AG08395 (cell line): ENCODE data around the gene FNTB.
A peak's percentile ranks its signal among the peaks of the same experiment; 100 is the strongest.
"Not testable (repeated sequence)": the region's sequence is repeated elsewhere in the genome, so short reads cannot be mapped to it uniquely, and the experiment has no call there.

Experiments
- DNase-seq: peaks from one replicate; pipeline ENCODE4 v3.0.0; 2012; ENCODE audit warnings: mixed read lengths, low spot score

Gene FNTB

DNA sequence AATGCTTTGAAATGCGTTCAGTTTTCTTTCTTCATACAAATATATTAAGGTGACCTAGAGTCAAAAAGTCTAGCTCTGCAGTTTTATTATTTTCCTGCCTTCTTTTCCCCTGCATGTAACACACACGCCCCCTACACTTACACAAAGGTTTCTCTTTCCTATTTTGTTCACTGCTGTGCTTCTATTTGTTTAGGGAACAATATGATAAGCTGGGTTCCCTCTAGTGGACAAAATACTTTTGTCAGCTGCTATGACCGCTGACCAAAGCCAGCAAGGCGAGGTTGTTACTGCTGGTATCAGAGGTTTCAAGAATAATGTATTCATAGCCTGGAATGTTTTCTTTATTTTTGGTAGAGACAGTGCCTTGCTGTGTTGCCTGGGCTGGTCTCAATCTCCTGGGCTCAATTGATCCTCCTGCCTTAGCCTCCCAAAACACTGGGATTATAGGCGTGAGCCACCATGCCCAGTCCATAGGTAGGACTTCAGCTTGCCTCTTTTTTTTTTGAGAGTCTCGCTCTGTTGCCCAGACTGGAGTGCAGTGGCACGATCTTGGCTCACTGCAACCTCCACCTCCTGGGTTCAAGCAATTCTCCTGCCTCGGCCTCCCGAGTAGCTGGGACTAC, 33.4 kb downstream of the FNTB start:
- peak; percentile 73 for DNase-seq

DNA sequence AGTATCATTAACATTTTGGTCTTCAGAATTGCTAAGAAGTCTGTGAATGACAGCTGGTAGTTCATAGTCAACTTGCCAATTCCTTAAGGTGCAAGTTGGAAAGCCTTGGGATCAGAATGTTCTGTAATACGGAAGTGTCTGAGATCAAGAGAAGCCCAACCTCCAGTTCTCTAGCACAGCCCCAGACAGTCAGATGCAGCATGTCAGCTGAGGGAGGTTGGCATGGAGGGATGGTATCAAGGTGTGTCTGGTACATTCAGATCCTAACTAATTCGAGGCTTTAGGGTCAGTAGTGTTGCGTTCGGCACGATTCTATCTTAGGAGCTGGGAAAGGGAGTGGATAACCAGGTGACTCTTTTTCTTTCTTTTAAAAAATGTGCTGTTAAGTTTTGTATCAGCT, 38.3 kb downstream of the FNTB start:
- DNase-seq: no peak

DNA sequence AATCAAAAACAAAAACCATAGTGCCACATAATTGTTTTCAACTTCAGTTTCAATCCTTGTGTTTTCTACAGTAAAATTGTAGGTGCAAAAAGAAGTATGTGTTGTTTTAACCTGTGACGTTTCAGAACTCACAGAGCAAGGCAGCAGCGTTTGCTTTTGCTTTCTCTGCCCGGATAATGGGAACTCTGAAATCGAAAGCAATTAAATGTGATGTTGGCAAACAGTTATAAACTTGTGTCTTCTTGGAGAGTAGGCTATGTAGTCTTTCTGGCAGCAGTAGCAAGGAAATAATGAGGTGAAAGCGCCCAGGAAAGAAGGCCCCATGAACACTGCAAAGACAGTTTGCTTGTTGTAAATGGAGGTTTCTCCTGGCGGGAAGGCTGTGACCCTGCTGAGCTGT, 39.1 kb downstream of the FNTB start:
- no peak for DNase-seq

DNA sequence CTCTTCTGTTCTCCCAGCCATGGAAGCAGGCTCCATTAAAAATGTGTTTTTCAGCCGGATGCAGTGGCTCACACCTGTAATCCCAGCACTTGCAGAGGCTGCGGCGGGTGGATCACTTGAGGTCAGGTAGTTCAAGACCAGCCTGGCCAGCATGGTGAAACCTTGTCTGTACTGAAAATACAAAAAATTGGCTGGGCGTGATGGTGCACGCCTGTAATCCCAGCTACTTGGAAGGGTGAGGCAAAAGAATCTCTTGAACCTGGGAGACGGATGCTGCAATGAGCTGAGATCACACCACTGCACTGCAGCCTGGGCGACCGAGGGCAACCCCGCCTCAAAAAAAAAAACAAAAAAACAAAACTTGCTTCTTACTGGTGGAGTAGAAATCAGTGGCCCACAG, 39.8 kb downstream of the FNTB start:
- DNase-seq: no peak

DNA sequence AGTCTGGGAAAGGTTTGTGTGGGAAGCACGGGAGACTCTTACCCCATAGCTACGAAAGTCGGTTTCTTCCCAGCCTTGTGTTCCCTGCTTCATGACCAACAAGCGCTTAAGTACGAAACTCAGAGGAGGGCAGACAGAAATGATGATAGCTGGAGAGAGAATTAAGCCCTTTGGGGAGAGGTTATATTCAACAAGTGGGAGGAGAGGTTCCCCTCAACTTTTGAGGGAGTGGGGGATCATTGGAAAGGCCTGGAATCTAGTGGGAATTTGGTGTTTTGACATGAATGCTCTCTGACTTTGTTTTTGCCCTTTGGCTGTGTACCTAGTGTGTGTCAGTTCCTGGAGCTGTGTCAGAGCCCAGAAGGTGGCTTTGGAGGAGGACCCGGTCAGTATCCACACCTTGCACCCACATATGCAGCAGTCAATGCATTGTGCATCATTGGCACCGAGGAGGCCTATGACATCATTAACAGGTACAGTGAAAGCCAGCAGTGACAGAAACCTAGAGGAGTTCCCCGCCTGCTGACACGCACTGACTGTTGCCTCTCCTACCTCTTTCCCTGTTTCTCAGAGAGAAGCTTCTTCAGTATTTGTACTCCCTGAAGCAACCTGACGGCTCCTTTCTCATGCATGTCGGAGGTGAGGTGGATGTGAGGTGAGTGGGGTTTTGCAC, 40.6 kb downstream of the FNTB start:
- DNase-seq: no peak

DNA sequence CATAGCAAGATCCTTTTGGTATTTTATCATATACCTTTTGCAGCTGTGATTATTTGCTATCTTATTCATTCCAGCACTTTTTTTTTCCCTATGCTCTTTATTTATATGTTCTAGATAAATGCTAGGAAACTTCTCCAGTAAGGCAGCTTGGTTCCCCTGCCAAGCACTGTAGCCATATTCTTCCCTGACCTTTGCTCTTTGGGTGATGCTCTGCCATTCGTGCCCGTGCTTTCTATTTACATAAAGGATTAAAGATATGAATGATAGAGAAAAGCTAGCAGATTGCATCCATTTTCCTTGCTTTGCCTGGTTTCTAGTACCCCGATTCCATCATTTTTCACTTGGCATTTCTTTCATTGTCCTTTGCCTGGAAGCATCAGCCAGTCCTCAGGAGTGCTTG, 42.2 kb downstream of the FNTB start:
- no peak for DNase-seq

DNA sequence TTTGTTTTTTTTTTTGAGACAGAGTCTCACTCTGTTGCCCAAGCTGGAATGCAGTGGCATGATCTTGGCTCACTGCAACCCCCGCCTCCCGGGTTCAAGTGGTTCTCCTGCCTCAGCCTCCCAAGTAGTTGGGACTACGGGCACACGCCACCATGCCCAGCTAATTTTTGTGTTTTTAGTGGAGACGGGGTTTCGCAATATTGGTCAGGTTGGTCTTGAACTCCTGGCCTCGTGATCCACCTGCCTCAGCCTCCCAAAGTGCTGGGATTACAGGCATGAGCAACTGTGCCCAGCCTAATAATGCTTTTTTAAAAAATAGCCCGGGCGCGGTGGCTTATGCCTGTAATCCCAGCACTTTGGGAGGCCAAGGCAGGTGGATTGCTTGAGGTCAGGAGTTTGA, 44.6 kb downstream of the FNTB start:
- DNase-seq: not testable (repeated sequence)

DNA sequence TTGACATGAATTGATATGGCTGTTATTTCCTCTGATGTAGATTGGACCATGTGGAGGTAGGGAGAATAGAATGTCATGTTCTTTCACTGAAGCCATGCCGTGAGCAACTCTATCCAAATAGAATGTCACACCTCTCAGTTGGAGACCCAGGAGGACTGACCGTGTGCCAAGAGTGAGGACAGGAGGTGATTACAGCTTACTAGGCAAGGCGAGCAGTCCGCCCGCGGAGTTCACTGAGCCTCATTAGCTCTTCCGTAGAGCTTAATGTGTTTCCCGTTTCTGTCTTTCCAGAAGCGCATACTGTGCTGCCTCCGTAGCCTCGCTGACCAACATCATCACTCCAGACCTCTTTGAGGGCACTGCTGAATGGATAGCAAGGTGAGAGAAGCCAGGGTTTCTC, 45.6 kb downstream of the FNTB start:
- DNase-seq: no peak

DNA sequence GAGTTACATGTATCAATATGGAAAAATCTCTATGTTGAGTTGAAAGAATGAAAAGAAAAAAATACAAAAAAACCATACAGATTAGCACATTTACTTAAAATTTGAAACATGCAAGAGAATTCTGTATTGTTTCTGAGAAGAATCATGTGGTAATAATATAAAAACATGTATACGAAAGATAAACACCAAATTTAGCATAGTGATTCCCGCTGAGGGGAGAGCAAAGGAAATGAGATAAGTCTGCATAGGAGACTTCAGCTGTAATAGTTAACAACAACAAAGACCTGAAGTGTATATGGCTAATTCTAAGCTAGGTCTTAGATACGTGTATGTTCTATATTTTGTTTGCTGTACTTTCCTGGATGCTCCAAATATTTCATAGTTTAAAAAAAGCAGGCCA, 46.5 kb downstream of the FNTB start:
- no peak for DNase-seq

DNA sequence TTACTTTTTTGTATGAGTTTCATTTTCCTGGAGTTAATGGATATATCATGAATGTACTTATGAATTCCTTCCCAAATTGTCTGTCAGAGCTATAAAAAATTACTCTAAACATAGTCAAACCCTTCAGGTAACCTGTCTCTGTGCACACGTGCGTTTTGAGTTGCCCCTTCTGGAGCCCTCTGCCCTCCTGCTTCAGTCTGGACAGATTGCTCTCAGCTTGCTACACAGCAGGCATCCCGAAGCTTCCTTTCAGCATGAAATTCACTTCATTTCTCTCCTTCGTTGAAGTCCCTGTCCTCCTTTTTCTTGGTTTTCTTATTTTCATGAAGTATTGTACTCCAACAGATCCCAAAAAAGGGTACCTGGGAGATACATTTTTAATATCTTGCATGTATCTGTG, 47.3 kb downstream of the FNTB start:
- no peak for DNase-seq

DNA sequence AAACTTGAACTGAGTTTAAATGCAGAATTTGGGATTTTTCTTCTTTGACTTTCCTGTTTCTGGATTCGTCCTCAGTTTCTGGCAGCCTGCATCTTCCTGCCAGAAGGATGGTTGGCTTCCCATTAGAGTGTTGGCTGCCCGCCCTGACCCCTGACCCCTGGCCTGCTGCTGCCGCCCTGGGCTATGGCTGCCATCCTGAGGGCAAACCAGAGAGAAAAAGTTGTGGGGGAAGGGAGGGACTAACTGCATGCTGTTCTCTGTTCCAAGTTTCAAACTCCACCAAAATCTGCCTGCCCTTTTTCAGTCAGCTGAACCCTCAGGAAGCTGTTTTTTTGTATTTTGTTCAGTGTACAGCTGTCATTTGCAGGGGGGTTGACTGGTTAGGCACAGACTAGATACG, 48.4 kb downstream of the FNTB start:
- DNase-seq: no peak

DNA sequence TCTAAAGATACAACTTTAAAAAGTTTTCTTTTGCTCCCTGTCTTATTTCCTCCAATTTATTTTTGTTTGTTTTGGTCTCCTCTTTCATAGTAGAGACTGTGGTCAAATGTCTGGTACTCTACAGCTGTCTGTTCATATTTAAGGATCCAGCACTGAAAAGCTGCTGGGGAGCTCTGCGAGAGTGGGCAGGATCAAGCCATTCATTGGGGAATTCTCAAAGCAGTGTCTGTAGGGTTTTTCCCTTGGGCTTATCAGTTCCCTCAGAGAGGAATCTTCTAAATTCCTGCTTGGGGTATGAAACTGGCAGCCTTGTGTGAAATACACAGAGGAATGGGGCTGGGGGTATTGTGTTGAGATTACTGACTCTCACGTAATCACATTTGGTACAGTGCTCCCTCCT, 52.3 kb downstream of the FNTB start:
- DNase-seq: no peak

DNA sequence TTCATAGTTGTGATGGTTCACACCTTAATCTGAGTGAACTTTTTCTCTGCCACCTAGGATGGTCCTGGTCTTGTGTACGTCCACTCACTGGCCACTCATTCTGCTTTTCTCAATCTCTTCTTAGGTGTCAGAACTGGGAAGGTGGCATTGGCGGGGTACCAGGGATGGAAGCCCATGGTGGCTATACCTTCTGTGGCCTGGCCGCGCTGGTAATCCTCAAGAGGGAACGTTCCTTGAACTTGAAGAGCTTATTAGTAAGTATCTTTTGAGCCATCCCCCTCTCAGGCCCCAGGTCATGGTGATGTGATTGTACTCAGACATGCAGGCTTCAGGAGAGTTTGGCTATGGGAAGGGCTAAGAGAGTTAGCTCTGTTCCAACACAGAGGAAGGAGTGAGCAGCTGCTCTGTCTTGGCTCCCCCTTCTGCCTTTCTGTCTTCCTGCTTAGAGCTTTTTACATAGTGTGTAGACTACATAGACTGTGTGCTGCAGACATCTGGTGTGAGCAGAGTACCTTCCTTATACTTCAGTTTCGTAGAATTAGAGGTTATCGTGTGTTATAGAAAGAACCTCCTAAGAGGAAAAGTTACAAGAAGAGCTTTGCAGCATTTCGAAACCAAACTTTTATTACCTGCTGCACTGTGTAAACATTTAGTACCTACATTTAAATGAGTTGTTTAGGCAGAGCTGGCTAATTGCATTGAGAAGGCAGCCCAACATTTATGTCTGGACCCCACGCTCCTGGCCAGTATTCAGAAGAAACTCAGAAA, 54.2 kb downstream of the FNTB start:
- no peak for DNase-seq

DNA sequence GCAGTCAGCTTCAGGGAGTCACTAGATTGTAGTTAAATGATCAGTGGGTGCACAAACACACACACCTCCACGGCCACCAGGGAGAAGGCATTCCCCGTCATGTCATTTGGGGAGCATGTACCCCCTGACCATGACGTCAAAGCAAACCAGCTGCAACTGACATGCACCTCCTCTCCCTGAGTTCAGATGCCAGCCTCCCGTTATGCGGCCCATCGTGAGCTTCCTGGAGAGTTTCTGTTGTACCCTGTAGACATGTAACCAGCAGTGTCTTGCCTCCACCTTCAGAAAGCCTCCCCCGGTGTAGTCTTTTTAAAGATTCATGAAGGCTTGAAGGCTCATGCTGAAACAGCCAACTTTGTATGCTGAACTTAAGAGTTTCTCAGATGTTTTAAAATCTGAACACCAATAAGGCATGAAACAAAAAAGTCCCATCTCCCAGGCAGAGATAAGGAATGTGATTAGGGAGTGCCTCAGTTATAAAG, 54.8 kb downstream of the FNTB start:
- no peak for DNase-seq

DNA sequence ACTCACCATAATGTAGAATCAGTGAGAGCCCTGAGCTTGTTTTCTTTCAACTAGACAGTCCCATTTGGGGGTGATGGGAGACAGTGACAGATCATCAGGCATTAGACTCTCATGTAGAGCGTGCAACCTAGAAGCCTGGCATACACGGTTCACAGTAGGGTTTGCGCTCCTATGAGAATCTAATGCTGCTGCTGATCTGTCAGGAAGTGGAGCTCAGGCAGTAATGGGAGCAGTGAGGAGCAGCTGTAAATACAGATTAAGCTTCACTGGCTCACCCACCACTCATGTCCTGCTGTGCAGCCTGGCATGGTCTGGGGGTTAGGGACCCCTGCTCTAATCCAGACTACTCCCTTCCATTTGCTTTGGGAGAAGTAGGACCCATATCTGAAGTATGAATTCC, 55.6 kb downstream of the FNTB start:
- no peak for DNase-seq

DNA sequence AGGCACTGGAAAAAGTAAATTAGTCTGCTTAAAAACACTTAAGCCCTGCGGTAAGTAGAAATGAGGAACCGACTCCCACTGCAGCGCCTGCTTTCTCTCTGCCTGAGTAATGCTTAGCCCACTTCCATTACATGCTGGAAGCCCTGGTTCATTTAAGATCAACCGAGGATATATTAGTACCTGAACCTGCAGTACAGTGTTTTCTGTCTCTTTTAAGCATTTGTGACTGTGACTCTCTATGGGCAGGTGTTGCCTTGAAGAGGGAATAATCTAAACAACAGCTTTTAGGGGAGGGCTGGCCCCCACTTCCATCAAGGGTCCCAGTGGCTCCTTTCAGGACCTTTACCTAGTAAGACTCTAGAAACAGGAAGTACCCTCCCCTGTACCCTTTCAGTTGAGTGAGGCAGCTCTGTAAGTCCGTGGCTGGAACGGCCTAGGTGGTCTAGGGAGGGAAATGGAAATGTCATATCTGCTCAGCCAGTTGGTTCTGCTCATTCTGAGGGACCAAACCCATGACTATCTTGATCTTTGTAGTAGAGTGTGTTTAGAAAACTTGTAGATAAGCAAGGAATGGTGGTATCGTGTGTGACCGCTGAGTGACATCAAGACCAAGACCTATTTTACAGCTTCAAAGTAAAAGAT, 56.2 kb downstream of the FNTB start:
- DNase-seq: no peak

DNA sequence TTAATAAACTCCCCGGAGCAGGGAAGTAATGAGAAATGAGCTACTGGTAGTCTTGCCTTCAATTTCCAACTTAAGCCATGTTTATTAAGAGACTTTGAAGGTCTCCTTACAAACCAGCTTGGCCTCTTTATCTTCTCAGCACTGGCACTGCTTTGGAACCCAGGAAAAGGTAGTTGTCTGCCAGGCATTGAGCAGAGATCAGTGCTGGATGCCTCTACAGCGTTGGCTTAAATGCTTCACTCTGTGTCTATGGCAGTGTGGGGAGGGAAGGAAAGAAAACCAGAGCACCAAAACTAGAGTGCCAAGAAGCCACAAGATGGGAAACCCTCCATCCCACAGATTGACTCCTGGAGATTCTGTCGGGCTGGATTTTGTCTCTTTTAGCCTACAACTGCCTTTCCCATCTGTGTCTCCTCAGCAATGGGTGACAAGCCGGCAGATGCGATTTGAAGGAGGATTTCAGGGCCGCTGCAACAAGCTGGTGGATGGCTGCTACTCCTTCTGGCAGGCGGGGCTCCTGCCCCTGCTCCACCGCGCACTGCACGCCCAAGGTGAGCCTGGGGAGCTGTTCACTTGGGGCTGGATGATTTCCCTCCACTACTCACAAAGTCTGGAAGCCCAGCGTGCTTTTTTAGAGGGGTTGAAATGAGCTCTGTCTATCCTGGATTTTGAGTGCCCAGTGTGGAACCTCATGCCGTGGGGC, 57.3 kb downstream of the FNTB start:
- DNase-seq: no peak

DNA sequence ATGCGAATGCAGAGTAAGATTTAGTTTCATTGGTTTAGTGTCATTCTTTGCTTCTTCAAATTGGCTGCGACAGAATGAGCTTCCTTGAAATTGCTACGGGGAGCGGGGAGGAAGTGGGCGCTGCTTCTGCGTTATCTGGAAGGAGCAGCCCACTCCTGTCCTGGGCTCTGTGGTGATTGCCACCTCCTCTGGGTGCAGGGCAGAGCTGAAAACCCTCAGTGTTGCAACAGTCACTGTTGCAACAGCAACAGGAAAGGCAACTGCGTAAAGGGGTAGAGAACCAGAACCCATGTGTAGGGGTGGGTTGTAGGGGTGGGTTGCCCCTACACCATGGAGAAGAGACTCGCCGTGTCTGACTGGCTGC, 57.9 kb downstream of the FNTB start:
- DNase-seq: no peak

DNA sequence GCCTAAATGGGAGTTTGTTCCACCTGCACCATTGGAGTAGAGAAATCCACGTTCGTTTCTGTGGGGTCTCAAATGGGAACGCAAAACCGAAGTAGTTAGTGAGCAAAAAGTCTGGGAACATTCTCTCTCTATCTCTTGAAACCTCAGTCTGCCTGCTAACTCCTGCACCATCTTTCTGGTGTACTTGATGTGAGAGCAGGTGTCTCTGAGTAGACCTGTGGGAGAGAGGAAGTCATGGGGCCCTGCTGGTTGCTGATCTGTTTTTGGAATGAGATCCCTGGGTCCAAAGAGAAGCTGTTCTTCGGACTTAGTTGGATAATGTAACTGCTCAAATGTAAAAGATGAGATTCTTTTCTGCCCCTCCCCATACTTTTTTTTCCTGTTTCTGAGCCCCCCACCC, 58.3 kb downstream of the FNTB start:
- no peak for DNase-seq

DNA sequence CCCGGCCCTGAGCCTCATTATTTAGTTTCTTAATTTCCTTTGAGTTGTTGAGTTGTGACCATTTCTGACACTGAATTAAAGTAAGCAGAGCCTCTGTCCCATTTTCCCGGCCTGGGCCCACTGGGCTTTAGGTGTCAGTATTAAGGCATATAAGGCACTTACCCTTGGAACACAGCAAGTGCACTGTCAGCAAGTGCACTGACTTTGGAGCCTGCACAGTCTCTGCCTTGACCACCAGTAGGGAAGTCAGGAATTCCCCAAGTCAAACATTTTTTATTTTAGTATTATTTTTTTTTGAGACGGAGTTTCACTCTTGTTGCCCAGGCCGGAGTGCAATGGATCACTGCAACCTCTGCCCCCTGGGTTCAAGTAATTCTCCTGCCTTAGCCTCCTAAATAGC, 59.0 kb downstream of the FNTB start:
- no peak for DNase-seq

DNA sequence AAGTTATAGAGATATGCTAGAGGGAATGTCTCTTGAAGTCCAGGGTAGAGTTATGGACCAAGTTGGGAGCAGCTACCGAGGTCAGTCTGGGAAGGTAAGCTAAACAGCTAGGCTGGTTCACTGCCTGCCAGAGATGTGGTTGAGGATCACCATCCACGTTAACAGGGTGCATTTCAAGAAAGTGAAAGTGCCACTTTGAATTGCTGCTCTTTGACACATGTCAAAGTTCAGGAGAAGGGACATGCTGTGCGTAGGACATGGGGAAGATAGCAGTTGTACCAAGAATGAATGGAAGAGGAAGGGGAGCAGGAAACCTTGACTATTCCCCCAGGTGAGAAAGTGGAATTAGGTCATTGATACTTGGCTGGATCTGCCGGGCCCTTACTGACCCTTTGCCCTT, 66.1 kb downstream of the FNTB start:
- no peak for DNase-seq

DNA sequence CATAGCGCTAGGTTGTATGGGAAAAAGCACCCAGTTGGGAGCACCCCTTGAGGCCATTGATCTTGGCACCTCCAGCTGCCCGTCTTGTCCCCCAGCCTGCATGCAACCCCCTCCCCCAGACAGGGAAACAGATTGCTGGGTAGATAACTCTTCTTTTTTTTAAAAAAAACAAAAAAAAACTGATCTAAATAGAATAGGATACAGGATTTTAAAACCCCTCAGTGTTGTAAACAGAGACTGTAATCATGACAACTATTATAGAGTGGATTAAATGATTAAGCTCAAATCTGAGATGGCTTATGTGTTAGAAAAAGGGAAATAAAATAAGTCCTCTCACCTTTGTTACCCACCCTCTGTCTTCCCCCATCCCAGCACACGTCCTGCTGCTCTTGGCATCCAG, 66.8 kb downstream of the FNTB start:
- DNase-seq: no peak
